NCI-H2171 (cell line): ENCODE measurements around the gene FOXD4.
"Not testable (repeated sequence)": the region's sequence is repeated elsewhere in the genome, so short reads cannot be mapped to it uniquely, and the experiment has no call there.

Experiments
- DNase-seq: peaks from one replicate; lab custom pipeline; 2025; lab: John Stamatoyannopoulos, UW

FOXD4 gene

GRCh38 chr9:117995-118467, at the start of gene FOXD4:
FOXD4 (minus strand) TSS chr9:118417; CDS start chr9:118119, 298 bp downstream.
- not testable (repeated sequence) for DNase-seq

GRCh38 chr9:159871-160270, 41.7 kb upstream of the FOXD4 start:
- not testable (repeated sequence) for DNase-seq

GRCh38 chr9:151173-151572, 33.0 kb upstream of the FOXD4 start:
- not testable (repeated sequence) for DNase-seq

DNA sequence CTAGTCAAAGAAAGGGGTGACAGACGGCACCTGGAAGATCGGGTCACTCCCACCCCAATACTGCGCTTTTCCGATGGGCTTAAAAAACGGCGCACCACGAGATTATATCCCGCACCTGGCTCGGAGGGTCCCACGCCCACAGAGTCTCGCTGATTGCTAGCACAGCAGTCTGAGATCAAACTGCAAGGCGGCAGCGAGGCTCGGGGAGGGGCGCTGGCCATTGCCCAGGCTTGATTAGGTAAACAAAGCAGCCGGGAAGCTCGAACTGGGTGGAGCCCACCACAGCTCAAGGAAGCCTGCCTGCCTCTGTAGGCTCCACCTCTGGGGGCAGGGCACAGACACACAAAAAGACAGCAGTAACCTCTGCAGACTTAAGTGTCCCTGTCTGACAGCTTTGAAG, 21.7 kb upstream of the FOXD4 start:
- not testable (repeated sequence) for DNase-seq

GRCh38 chr9:117144-117994, 848 bp downstream of the FOXD4 start:
- DNase-seq: not testable (repeated sequence)

DNA sequence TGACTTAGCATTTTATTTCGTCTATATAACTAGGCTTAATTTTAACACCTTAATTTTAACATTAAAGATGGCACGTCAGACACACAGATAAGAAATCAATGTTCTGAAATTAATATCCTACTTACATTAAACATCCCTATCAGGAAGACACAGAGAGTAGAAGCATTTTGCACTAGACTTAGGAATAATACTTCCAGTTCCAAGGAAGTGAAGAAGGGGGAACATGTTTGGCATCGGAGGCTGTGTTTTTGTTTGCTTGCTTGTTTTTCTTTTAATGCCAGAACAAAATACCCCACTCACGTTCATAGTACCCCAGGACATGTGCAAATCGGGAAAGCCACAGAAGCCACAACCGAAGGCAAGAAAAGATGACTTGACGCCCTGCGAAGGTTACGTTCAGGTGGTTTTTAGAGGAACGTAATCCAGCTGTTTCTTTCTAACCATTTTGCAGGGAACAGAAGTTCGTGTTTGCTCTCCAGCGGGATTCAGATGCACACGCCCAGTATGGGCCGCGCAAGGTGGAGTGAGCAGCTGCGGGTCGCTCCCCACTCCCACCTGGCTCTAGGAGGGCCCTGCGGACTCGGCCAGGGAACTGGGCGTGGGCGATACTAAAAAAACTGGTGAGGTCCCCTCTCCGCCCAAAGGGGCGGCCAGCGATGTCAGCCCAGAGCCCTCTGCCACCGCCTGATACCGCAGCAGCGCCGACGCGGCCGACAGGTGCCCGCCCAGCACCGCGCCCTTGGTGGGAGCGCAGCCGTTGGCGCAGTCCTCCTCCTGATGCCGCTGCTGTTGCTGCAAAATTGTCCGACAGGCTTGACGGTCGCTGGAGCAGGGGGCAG, 1.8 kb downstream of the FOXD4 start:
- DNase-seq: not testable (repeated sequence)

GRCh38 chr9:115118-115451, 3.1 kb downstream of the FOXD4 start:
- DNase-seq: not testable (repeated sequence)

GRCh38 chr9:114267-115117, 3.7 kb downstream of the FOXD4 start:
- not testable (repeated sequence) for DNase-seq

DNA sequence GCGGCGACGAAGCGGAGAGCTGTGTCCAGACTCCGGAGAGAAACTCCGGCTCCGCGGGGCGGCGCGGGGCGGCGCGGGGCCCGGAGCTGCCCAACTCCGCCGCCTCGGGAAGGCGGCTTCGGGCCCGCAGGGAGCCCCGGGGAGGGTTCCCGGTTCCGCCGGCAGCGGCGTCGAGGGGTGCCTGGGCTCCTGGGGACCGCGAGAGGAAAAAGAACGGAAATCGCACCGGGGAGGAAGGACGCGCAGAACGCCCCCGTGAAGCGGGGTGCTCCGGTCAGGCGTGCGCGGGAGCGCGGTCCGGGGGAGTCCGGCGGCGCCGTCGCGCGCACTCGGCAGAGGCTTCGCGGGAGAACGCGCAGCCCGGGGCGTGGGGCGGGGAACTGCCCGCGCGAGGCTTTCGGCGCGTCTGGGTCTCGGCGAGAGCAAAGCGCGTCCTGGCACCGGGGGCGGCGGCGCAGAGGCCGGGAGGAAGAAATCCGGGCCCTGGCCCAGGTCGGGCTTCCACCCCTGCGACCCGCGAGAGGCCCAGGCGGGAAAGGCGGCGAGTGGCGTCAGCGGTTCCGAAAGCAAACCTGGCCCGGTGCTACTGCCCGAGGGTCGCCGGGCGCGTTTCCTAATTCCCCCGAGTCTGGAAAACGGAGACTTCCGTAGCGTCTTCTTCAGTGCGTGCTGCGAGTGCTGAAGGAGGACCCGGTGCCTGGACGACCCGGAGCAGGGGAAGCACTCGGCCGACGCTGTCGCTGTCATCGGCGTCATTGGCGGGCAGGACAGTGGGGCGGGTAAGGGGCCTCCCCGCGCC, 4.5 kb downstream of the FOXD4 start:
- not testable (repeated sequence) for DNase-seq

- DNase-seq: not testable (repeated sequence)
These were observed 5.4 kb downstream of the FOXD4 start for GRCh38 chr9:112589-113467.

- DNase-seq: not testable (repeated sequence)
These were observed 7.5 kb downstream of the FOXD4 start for GRCh38 chr9:110672-111071.

- not testable (repeated sequence) for DNase-seq
These were observed 8.7 kb downstream of the FOXD4 start for GRCh38 chr9:109540-109939.

GRCh38 chr9:108742-109495, 9.3 kb downstream of the FOXD4 start:
- DNase-seq: not testable (repeated sequence)

- not testable (repeated sequence) for DNase-seq
These were observed 12.2 kb downstream of the FOXD4 start for GRCh38 chr9:105991-106390.

- DNase-seq: peak; percentile 30
These were observed 17.8 kb downstream of the FOXD4 start for GRCh38 chr9:100430-100829.

GRCh38 chr9:99867-100266, 18.4 kb downstream of the FOXD4 start:
- DNase-seq: not testable (repeated sequence)

- DNase-seq: not testable (repeated sequence)
These were observed 19.4 kb downstream of the FOXD4 start for GRCh38 chr9:98775-99174.

- DNase-seq: not testable (repeated sequence)
These were observed 23.2 kb downstream of the FOXD4 start for GRCh38 chr9:94992-95391.

- DNase-seq: not testable (repeated sequence)
These were observed 23.9 kb downstream of the FOXD4 start for GRCh38 chr9:94323-94722.
